NOMO-1 (cell line): Measurements from ENCODE around the gene TMEM255B.
"Not testable (repeated sequence)": the region's sequence is repeated elsewhere in the genome, so short reads cannot be mapped to it uniquely, and the experiment has no call there.

Experiments used
- DNase-seq, 2 experiments: peaks; one replicate each; lab custom pipeline; 2025; ENCODE audit not compliant: unreplicated experiment in 2 of 2; lab: John Stamatoyannopoulos, UW

TMEM255B gene

DNA sequence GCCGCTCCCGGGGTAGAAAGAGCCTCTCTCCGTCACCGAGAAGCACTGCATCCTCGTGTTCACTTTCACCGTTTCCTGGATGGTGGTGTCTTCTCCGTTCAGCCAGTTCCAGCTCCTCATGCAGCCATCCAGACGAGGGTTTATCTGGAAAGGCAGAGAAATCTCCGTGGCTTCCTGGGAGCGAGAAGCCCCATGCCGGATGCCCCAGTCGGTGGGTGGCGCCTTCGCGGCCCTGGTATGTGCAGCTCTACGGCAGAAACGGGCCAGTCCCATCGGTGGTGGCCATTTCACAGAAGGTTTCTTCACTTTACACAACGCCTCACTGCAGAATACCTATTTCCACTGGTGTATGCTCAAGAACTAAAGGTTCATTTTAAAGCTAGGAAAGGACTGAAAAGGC is 68.0 kb downstream of the TMEM255B start:
- no peak for DNase-seq

- DNase-seq: no peak
Observed at GRCh38 chr13:113828282-113828825, 69.3 kb downstream of the TMEM255B start.

DNA sequence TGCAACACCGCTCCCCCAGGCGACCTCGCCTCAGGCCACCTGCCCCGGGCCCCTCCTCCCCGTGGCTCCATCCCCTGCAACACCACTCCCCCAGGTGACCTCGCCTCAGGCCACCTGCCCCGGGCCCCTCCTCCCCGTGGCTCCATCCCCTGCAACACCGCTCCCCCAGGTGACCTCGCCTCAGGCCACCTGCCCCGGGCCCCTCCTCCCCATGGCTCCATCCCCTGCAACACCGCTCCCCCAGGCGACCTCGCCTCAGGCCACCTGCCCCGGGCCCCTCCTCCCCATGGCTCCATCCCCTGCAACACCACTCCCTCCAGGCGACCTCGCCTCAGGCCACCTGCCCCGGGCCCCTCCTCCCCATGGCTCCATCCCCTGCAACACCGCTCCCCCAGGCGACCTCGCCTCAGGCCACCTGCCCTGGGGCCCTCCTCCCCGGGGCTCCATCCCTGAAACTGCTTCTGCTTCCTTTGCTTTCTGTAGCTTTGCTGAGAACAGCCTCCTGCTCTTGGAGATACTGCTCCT is 71.5 kb downstream of the TMEM255B start:
- DNase-seq: not testable (repeated sequence)

GRCh38 chr13:113831061-113831460 is 72.0 kb downstream of the TMEM255B start:
- DNase-seq: no peak

GRCh38 chr13:113832205-113832604 is 73.2 kb downstream of the TMEM255B start:
- no peak for DNase-seq

DNA sequence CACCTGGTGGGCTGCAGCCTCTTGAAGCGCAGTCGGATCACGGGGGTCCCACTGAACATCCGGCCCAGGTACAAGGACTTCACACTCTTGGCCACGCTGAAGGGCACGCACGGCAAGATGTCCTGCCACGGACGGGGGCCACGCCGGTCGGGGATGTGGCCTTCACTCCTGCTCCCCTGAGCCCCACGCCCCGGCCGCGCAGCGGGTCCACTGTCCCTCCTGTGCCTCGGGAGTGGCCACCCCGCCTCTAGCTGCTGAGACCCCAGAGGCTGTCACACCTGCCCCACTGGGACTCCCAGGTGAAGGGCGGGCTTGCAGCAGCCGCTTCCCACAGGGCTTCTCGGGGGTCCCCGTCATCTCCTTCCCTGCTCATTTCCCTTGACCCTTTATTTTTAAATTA is 73.6 kb downstream of the TMEM255B start:
- DNase-seq: no peak

DNA sequence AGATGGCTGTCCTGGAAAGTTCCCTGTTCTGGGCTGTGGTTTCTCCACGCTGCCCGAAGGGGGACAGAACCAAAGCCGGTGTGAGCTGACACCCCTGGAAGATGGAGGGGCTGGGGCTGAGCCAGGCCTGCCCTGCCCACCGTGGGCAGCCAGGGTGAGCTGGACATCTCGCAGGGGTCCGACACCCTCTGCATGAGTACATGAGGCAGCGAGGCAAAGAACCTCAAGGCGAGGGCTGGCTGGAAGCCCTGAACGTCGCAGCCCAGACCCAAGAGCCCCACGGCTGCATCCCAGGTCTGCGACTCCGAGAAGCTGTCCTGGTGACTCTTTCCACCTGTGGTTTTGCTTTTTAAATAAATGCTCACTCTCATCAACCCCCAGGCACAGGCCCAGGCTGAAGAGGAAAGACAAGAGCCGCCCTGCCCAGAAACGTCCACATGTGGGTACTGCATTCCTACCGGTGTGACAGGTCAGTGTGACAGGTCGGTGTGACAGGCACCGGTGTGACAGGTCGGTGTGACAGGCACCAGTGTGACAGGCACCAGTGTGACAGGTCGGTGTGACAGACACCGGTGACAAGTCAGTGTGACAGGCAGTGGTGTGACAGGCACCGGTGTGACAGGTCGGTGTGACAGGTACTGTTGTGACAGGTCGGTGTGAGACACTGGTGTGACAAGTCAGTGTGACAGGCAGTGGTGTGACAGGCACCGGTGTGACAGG is 74.2 kb downstream of the TMEM255B start:
- no peak for DNase-seq

GRCh38 chr13:113834006-113834405 is 75.0 kb downstream of the TMEM255B start:
- not testable (repeated sequence) for DNase-seq

DNA sequence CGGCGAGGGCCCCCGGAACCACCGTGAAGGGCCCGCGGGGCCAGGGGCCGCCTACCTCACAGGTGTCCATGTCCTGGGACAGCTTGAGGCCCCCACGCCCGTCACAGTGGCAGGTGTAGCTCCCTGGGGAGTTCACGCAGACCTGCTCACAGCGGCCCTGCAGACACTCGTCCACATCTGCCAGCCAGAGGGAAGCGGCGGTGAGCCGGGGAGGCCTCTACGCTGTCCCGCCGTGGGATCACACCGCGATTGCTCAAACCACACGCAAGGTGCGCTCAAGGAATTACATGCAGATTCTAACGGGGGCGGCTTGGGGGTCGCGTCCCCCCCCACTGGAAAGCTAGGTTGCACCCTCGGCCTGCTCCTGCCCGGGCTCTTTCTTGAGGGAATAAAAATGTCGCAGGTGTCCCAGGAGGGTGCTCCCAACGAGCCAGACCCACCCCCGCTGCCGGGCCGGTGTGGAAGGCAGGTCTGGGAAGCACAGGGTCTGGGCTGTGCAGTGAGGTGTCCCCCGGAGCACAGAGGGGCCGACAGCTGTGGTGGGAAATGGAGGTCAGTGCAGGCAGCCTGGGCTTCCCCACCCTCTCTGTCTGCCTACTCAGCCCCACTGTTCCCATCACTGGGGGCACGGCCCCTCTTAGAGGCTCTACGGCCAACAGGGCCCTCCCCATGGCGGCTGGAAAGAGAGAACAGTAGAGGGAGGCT is 75.6 kb downstream of the TMEM255B start:
- DNase-seq: no peak

GRCh38 chr13:113835461-113836270 is 76.6 kb downstream of the TMEM255B start:
- no peak for DNase-seq

DNA sequence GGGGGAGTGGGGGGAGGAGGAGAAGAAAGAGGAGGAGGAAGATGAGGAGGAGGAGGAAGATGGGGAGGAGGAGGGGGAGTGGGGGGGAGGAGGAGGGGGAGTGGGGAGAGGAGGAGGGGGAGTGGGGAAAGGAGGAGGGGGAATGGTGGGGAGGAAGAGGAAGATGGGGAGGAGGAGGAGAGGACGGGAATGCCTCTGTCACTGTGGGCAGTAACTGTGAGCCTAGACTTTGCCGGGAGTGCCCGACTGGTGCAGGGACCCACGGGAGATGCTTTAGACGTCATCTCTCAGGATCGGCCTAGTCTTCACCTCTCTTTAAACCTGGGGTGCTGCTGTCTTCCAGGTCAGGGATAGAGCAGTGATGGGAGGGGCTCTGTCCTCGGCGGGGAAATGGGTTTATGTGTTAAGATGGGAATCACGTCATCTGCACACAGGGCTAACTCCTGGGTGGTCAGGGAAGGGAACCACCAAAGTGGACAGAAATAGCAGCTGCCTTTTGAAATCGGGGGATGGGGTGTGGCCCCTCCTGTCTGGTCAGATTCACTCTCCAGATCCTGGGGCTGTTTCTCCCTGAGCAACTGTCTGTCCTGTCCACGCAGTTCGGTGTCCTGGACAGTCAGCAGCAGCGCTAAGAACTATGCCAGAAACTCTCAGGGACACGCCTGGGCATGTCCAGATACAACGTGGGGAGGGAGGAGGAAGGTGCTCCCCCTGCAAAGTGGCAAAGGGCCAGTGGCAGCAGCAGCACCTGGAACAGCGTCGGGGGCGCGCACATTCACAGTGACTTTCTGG is 77.9 kb downstream of the TMEM255B start:
- DNase-seq: peak in 1 of 2 experiments; percentile 14

- DNase-seq: peak; percentile 32 to 33
Observed at GRCh38 chr13:113837560-113838355, 78.7 kb downstream of the TMEM255B start.

DNA sequence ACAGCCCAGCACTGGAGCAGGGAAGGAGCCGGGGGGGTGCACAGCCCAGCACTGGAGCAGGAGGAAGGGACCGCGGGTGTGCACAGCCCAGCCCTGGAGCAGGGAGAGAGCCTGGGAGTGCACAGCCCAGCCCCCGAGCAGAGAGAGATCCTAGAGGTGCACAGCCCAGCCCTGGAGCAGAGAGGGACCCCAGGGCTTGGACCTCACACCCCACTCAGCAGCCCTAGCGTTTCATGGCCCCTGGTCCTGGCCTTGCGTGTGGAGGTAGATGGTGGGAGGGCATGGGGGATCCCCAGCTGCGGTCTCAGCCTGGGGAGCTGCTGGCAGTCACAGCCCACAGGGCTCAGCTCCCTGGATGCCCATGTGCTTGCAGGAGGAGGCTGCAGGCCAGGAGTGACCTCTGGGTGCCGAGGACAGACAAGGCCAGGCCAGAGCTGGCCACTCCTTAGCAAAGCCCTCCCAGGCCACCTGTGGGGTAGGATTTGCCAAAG is 79.7 kb downstream of the TMEM255B start:
- DNase-seq: no peak

- no peak for DNase-seq
Observed at GRCh38 chr13:113839536-113840204, 80.6 kb downstream of the TMEM255B start.

DNA sequence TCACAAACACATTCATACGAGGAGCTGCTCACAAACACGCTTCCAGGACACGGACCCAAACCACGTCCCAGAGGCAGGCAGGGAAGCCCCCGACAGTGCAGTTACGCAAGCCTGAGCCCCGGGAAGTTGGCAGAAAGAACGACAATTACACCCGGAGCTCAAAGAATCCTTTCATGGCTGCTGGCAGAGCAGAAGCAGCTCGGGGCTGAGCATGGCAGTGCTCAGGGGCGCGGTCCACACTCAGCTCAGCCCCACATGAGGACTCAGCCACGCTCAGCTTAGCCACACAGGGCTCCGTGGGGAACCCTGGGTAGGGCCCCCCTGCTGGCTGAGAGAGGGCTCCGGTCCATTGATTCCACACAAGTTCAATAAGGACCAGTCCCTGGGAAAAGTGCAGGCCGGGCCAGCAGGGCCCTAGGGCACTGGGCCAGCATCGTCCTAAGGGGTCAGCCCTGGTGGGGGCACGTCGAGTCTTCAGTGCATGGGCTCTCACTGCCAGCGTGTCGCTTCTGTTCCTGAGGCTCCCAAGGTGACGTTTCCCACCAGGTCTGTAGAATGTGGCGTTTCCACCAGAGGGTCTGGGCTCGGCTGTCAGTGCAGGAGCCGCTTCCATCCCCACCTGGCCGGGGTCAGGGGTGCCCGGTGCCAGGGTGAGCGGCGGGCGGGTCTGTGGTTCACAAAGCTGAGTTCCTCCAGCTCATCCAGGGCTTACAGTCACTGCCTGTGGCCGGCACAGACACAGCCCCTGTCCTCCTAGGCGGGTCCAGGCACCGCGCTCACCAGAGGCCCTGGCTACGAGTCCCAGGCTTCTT is 81.7 kb downstream of the TMEM255B start:
- DNase-seq: no peak

DNA sequence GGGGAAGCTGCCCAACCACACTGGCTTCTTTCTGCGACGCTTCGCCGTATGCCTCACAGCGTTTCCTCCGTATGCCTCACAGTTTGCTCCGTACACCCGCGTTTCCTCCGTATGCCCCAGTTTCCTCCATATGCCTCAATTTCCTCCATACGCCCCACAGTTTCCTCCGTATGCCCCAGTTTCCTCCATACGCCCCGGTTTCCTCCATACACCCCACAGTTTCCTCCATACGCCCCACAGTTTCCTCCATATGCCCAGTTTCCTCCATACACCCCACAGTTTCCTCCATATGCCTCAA is 82.3 kb downstream of the TMEM255B start:
- DNase-seq: no peak

GRCh38 chr13:113842336-113843062 is 83.5 kb downstream of the TMEM255B start:
- DNase-seq: no peak
